DND-41 (cell line): ENCODE data around the gene NLGN4Y.
"Not testable (repeated sequence)": the region's sequence is repeated elsewhere in the genome, so short reads cannot be mapped to it uniquely, and the experiment has no call there.

Experiments used
- ATAC-seq: fragments of 200-7000 bp; cut with Tn5 transposase; 3 replicates; pipeline ENCODE4 v1.9.1; 2021; ENCODE audit warnings: low read depth; ENCODE audit not compliant: insufficient read depth
- DNase-seq: peaks from one replicate; pipeline ENCODE4 v3.0.0-alpha.2; 2020
- H2AFZ ChIP-seq: 2 replicates; pipeline ENCODE4 v1.6.0; 2012; ENCODE audit warnings: low read depth, low read length
- H3K27ac ChIP-seq: 2 replicates; pipeline ENCODE4 v1.5.1; 2012; ENCODE audit warnings: low read length, inconsistent platforms
- H3K27me3 ChIP-seq: fragments of 200-600 bp; sonication (generic); 2 replicates; pipeline ENCODE4 v1.6.0; 2012; ENCODE audit warnings: low read length, mild to moderate bottlenecking, inconsistent platforms; ENCODE audit not compliant: insufficient read depth, poor library complexity
- H3K36me3 ChIP-seq: 2 replicates; pipeline ENCODE4 v1.5.1; 2012; ENCODE audit warnings: low read length, inconsistent platforms; ENCODE audit not compliant: insufficient read depth
- H3K4me1 ChIP-seq: 2 replicates; pipeline ENCODE4 v1.5.1; 2012; ENCODE audit warnings: mild to moderate bottlenecking, low read length; ENCODE audit not compliant: insufficient read depth
- H3K4me2 ChIP-seq: 2 replicates; pipeline ENCODE4 v1.6.0; 2012; ENCODE audit warnings: mild to moderate bottlenecking, moderate library complexity, low read length, inconsistent platforms; ENCODE audit not compliant: insufficient read depth
- H3K4me3 ChIP-seq, 2 experiments: fragments of 200-600 bp in 1 of 2; shearing (Covaris generic) in 1 of 2; 2 replicates each; pipeline ENCODE4 v1.5.1; 2012 to 2016; ENCODE audit warnings: inconsistent platforms in 2 of 2, low read length in 2 of 2, mild to moderate bottlenecking in 2 of 2, low read depth in 1 of 2, moderate library complexity in 1 of 2
- H3K79me2 ChIP-seq: 2 replicates; pipeline ENCODE4 v1.6.0; 2012; ENCODE audit warnings: low read length, inconsistent platforms; ENCODE audit not compliant: insufficient read depth
- H3K9ac ChIP-seq: 2 replicates; pipeline ENCODE4 v1.6.0; 2012; ENCODE audit warnings: low read depth, mild to moderate bottlenecking, inconsistent platforms, low read length, moderate library complexity
- H3K9me3 ChIP-seq: 2 replicates; pipeline ENCODE4 v1.5.1; 2012; ENCODE audit warnings: low read length, moderate library complexity, mild to moderate bottlenecking, inconsistent platforms; ENCODE audit not compliant: insufficient read depth, severe bottlenecking
- H4K20me1 ChIP-seq: 2 replicates; pipeline ENCODE4 v1.6.0; 2012; ENCODE audit warnings: low read length; ENCODE audit not compliant: insufficient read depth
- CTCF ChIP-seq: IDR thresholded peaks from 2 replicates; pipeline ENCODE4 v1.5.1; 2012; ENCODE audit warnings: borderline replicate concordance, low read length, moderate library complexity, mild to moderate bottlenecking; ENCODE audit not compliant: poor library complexity, severe bottlenecking; ENCODE audit errors: extremely low read depth
- EZH2 ChIP-seq: IDR thresholded peaks from 3 replicates; pipeline ENCODE4 v1.6.1; 2012; ENCODE audit warnings: borderline replicate concordance, low read depth, mild to moderate bottlenecking, moderate library complexity, low read length, inconsistent platforms; ENCODE audit not compliant: severe bottlenecking

Gene NLGN4Y

GRCh38 chrY:14850734-14851133 lies 326.4 kb downstream of the NLGN4Y start:
- Histone ChIP-seq H3K79me2 (no peaks in the 10 kb centered on the region), H3K36me3 (no peaks in the 10 kb centered on the region), H3K27ac (no peak overlapping the region), H3K4me1 (no peaks in the 10 kb centered on the region), H2AFZ (no peak overlapping the region), H3K4me3 (no peak overlapping the region), H3K9ac (no peak overlapping the region), H3K9me3 (no peaks in the 10 kb centered on the region), H3K4me2 (no peak overlapping the region), H4K20me1 (no peaks in the 10 kb centered on the region), H3K27me3 (no peaks in the 10 kb centered on the region)
- no peak for TF ChIP-seq EZH2
- TF ChIP-seq CTCF = no peak
- DNase-seq (no peak), ATAC-seq (no peak)

- ATAC-seq = no peak
- Histone ChIP-seq H3K4me2 (no peak overlapping the region), H3K27me3 (no peaks in the 10 kb centered on the region), H3K27ac (no peak overlapping the region), H4K20me1 (no peaks in the 10 kb centered on the region), H3K79me2 (no peaks in the 10 kb centered on the region), H3K4me3 (no peak overlapping the region), H3K9me3 (no peaks in the 10 kb centered on the region), H2AFZ (no peak overlapping the region), H3K9ac (no peak overlapping the region), H3K4me1 (no peaks in the 10 kb centered on the region), H3K36me3 (no peaks in the 10 kb centered on the region)
- no peak for TF ChIP-seq CTCF
- no peak for TF ChIP-seq EZH2
- no peak for DNase-seq
Measured at GRCh38 chrY:14860448-14860847, 336.1 kb downstream of the NLGN4Y start.

- not testable (repeated sequence) for H3K4me2 ChIP-seq, DNase-seq, H3K27me3 ChIP-seq, H2AFZ ChIP-seq, H3K4me3 ChIP-seq, H3K27ac ChIP-seq, H3K79me2 ChIP-seq, H3K9ac ChIP-seq, H3K9me3 ChIP-seq, H4K20me1 ChIP-seq, H3K4me1 ChIP-seq, H3K36me3 ChIP-seq, ATAC-seq
Measured at GRCh38 chrY:14861033-14861432, 336.7 kb downstream of the NLGN4Y start.

- no peaks in the 10 kb centered on the region for H3K4me1 ChIP-seq
- TF ChIP-seq EZH2 (no peak), CTCF (no peak)
- H3K4me3 ChIP-seq = no peak overlapping the region
- H3K9ac ChIP-seq = no peak overlapping the region
- H3K79me2 ChIP-seq = no peaks in the 10 kb centered on the region
- no peak overlapping the region for H3K4me2 ChIP-seq
- H3K36me3 ChIP-seq = no peaks in the 10 kb centered on the region
- no peak overlapping the region for H3K27ac ChIP-seq
- DNase-seq (no peak), ATAC-seq (no peak)
- H3K27me3 ChIP-seq = no peaks in the 10 kb centered on the region
- no peaks in the 10 kb centered on the region for H3K9me3 ChIP-seq
- no peak overlapping the region for H2AFZ ChIP-seq
- no peaks in the 10 kb centered on the region for H4K20me1 ChIP-seq
Measured at GRCh38 chrY:14871971-14872370, 347.6 kb downstream of the NLGN4Y start.
